IPS-15b (cell line): ENCODE data around the gene GNPDA1.

Experiments used
- H3K27me3 ChIP-seq: one replicate; pipeline ENCODE4 v1.6.1; 2013; ENCODE audit warnings: low read length; ENCODE audit not compliant: control insufficient read depth, insufficient read depth
- H3K36me3 ChIP-seq: one replicate; pipeline ENCODE4 v1.6.1; 2013; ENCODE audit warnings: low read length; ENCODE audit not compliant: control insufficient read depth, insufficient read depth
- H3K4me1 ChIP-seq: one replicate; pipeline ENCODE4 v1.6.1; 2013; ENCODE audit warnings: mild to moderate bottlenecking, low read length; ENCODE audit not compliant: control insufficient read depth, insufficient read depth
- H3K4me3 ChIP-seq: one replicate; pipeline ENCODE4 v1.5.1; 2013; ENCODE audit warnings: low read depth, low read length
- H3K9ac ChIP-seq: one replicate; pipeline ENCODE4 v1.6.1; 2013; ENCODE audit warnings: low read depth, mild to moderate bottlenecking, low read length
- H3K9me3 ChIP-seq: one replicate; pipeline ENCODE4 v1.6.1; 2013; ENCODE audit warnings: mild to moderate bottlenecking, low read length; ENCODE audit not compliant: control insufficient read depth, insufficient read depth

GNPDA1 gene

DNA sequence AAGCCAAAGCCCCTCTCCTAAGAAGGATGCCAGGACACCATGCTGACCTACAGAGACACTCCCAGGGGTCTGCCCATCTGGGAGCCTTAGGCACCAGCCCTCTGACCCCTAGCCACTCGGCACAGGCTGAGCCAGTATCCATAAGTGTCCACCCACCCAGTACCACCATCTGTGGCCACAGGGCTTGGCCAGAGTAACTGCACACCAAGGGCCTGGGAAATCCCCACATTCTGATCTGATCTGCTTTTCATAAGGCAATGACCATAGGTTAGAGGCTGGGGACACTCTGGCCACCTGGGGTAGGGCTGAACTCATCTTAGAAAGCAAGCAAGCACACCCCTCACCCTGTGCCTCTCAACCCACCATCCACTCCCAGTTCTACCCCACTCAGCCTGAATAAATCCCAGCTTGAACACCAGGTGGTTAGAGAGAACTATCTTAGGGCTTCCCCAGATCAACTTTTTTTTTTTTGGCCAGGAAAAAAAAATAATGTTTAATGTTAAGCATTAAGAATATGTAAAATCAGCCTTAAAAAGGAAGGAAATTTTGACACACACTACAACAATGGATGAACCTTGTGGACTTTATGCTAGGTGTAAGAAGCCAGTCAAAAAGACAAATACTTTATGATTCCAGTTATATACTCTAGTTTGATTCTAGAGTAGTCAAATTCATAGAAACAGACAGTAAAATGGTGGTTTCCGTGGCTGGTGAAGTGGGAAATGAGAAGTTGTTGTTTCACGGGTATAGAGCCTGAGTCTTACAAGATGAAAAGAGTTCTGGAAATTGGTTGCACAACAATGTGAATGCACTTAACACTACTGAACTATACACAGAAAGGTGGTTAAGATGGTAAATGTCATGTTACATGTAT is 6.2 kb downstream of the GNPDA1 start:
- Histone ChIP-seq H3K4me3 (no peak overlapping the region), H3K9ac (no peak overlapping the region), H3K27me3 (no peaks in the 10 kb centered on the region), H3K4me1 (no peaks in the 10 kb centered on the region), H3K36me3 (peaks cover 23% of the 10 kb centered on the region), H3K9me3 (no peaks in the 10 kb centered on the region)

DNA sequence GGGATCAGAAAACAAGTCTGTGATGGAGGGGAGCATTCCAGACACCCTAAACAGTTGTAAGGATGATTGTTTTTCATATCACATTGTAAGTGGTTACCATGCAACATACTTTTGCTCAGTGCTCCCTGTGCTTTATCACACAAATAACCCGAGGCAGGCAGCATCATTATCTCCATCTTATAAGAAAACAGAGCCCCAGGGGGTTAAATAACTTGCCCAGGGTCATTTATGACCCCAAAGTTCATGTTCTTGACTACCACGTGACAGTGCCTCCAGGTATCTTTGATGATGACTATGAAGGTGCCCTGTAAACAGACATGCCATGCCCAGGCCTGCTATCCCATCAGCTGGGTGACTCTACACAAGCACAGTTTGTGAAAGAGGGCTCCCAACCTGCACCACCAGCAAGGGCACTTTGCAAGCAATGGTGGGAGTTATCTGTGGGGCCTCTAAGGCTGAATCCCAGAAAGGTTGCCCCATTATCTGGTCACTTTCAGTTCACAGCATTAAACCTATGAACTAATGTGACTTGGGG is 9.5 kb downstream of the GNPDA1 start:
- H3K4me3 ChIP-seq, result no peak overlapping the region
- no peaks in the 10 kb centered on the region for H3K27me3 ChIP-seq
- no peak overlapping the region for H3K9ac ChIP-seq
- peaks cover 26% of the 10 kb centered on the region for H3K36me3 ChIP-seq
- H3K4me1 ChIP-seq, result no peaks in the 10 kb centered on the region
- H3K9me3 ChIP-seq, result no peaks in the 10 kb centered on the region

DNA sequence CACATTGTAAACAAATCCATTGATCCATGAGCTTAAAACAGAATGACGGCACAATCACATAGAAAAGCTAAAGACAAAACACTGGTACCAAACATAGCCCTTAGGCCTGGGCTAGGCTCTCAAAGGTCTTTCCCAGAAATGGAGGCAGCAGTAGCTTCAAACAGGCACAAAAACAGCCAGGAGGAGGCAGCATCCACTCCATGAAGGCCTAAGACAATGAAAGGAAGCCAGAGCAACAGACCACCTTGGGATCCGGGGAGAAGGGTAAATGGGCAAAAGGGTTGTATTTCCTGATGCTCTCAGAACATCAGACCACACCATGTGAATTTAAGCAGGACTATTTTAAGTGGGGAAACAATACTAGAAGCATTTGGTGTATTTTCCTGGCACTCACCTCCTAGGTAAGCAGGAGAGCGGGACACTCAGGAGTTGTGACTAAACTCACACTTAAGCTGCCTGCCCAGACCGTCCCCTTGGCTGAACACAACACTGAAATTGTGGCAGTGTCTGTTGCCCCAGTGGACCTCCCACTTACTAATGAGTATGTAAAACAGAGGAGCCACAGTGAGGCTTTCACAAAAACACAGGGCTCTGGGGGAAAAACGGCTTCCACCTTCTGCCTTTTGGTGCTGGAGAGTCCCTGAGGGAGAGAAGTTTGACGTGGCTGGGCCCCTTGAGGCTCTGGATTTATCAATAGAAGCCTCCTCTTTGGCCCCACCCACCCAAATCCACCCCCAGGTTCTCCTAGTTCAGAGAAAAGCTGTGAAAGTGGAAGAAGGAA is 11.9 kb downstream of the GNPDA1 start:
- Histone ChIP-seq H3K27me3 (no peaks in the 10 kb centered on the region), H3K9ac (no peak overlapping the region), H3K4me1 (no peaks in the 10 kb centered on the region), H3K9me3 (no peaks in the 10 kb centered on the region), H3K4me3 (no peak overlapping the region), H3K36me3 (peaks cover 29% of the 10 kb centered on the region)

DNA sequence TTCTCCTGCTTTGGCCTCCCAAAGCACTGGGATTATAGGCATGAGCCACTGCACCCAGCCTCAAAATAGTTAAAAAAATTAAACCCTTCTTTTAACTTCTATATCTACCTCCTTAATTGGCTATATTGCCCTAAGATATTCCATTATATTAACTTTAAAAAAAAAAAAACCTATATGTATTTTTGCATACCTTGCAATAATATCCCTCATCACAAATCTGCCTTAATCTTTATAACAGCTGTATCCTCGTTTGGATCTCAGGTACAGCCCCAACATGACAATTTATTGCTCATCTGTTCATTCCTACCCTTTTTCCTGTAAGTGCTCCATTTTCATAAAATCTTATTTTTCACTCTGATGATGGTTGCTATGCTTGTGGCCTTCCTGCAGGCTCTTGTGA is 12.7 kb downstream of the GNPDA1 start:
- Histone ChIP-seq H3K27me3 (no peaks in the 10 kb centered on the region), H3K36me3 (peaks cover 28% of the 10 kb centered on the region), H3K4me3 (no peak overlapping the region), H3K9ac (no peak overlapping the region), H3K4me1 (no peaks in the 10 kb centered on the region), H3K9me3 (no peaks in the 10 kb centered on the region)

DNA sequence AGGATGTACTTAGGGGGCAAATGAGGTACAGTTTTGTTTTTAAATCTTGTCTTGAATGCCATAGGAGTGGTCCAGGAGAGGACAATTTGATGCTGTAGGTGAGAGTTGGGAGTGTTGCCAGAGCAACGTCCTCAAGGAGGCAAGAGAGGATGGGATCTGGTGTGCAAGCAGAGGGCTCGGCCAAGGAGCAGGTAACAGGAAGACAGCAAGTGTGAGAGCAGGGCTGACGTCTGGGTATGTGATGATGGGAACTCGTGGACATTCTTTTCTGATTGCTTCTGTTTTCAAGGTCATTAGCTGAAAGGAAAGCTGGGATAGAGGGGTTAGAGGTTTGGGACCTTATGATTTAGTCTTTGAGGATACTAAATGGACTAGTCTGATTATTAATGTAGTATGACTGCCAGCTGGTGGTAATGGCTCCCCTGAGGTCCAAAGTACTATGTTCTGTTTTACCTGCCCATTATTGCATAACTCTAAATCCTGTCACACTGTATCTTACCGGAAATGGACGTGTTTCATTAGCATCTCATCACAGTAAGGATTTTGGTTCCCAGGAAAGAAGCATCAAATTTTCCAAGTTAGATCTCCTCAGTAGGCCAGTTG is 15.4 kb downstream of the GNPDA1 start:
- no peaks in the 10 kb centered on the region for H3K27me3 ChIP-seq
- H3K9ac ChIP-seq, result no peak overlapping the region
- H3K36me3 ChIP-seq, result peaks cover 12% of the 10 kb centered on the region
- H3K4me3 ChIP-seq, result no peak overlapping the region
- H3K9me3 ChIP-seq, result no peaks in the 10 kb centered on the region
- H3K4me1 ChIP-seq, result no peaks in the 10 kb centered on the region

DNA sequence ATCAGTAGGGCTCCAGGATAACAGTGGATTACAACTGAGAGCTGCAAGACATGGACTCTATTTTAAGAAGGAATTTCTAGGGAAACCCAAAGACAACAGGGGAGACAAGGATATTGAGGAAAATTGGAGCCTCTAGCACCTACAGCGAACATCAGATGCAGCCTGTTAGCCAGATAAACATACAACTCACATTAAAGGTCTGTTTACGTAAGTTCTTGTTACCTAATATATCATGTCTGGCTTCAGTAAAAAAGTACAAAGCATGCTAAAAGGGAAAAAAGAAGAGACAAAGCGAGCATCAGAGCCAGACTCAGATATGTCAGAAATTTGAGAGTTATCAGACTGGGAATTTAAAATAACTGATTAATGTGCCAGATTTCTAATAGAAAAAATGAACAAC is 17.2 kb downstream of the GNPDA1 start:
- Histone ChIP-seq H3K9ac (no peak overlapping the region), H3K4me3 (no peak overlapping the region), H3K4me1 (no peaks in the 10 kb centered on the region), H3K9me3 (no peaks in the 10 kb centered on the region), H3K27me3 (no peaks in the 10 kb centered on the region), H3K36me3 (peaks cover 8% of the 10 kb centered on the region)

DNA sequence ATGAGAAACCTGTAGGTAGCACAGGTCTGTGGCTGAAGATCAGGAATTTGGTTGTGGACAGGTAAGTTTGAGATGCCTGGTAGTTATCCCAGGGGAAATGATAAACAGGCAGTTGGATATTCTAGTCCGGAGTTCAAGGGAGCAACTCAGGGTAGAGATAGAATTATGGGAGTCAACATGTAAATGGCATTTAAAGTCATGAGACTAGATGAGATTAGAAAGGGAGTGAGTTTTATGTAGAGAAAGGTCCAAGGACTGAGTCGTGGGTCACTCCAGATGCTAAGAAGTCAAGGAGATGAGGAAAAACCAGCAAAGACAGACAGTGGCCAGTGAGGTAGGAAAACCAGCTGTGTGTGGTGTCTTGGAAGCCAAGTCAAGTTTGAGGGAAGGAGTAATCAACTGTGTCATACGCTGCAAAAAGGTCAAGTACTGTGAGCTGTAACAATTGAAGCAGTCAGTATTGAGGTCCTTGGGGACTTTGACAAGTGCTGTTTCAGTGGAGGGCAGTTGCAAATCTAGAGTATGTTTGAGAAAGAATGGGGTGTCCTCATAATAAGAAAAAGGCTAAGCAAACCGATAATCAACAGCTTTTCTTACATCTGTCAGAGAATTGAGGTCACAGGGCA is 18.2 kb downstream of the GNPDA1 start:
- no peaks in the 10 kb centered on the region for H3K27me3 ChIP-seq
- H3K9me3 ChIP-seq, result no peaks in the 10 kb centered on the region
- no peaks in the 10 kb centered on the region for H3K4me1 ChIP-seq
- H3K36me3 ChIP-seq, result peaks cover 6% of the 10 kb centered on the region
- H3K4me3 ChIP-seq, result no peak overlapping the region
- no peak overlapping the region for H3K9ac ChIP-seq

DNA sequence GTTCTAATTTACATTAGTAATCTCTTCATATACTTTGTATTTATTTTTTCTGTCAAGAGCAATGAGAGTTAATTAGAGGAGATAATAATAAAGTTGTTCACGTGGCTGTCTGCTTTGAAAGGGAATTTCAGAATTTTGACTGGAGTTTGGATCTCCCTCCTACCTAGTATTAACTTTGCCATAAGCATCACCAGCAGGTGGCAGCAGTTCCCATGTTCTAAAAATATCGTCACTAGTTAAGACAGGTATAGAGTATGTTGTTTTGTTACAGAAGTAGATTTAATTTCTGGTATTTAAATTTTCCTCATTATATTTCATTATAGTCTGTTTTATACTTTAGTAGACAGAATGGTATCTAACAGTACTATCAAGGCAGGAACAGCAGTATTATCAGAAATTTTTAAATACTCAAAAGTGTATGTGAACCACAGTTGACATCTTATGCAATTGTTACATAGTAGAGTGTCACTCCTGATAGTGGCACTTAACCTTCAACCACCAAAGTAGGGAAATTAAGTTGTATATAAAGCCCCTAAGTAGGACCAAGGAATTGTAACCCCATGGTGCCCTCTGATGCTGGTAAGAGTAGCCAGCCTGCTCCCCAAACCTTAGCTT is 20.4 kb downstream of the GNPDA1 start:
- Histone ChIP-seq H3K9me3 (no peaks in the 10 kb centered on the region), H3K36me3 (peaks cover 2% of the 10 kb centered on the region), H3K4me1 (no peaks in the 10 kb centered on the region), H3K4me3 (no peak overlapping the region), H3K27me3 (no peaks in the 10 kb centered on the region), H3K9ac (no peak overlapping the region)

DNA sequence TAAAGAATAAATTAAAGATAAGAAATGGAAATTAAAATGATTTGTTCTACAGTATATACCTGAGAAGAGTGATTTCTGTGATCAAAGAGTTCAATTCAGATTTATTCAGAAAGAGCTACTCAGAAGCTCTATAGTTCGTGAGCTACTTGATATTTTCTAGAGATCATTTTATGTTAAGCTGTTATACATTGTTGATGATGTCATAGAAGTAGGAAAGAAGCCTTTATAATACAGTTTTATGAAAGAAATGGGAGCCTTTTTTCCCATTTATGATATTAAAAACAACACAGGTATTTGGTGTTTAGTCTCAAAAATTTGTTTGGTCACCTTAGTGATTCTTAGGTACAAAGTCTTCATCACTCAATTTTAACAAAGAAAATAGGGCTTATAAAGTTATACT is 23.1 kb downstream of the GNPDA1 start:
- no peaks in the 10 kb centered on the region for H3K9me3 ChIP-seq
- peaks cover 5% of the 10 kb centered on the region for H3K36me3 ChIP-seq
- no peak overlapping the region for H3K4me3 ChIP-seq
- H3K27me3 ChIP-seq, result no peaks in the 10 kb centered on the region
- no peaks in the 10 kb centered on the region for H3K4me1 ChIP-seq
- no peak overlapping the region for H3K9ac ChIP-seq

DNA sequence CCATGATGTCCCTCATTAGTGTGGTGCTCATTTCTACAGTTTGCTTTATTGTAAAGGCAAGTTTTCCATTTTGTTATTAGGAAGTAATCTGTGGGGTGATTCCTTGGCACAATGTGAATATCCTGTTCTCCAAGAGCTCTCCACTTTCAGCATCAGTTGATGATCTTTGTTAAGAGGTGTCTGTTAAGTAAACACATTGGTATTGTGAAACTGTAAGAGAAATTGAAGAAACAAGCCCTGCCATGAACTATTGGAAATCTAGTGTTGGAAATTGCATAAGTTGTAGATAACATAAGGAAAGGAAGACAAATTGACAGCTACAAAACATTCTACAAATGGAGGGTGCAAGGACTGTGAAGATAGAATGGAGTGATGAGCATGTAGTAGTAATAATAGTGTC is 26.8 kb downstream of the GNPDA1 start:
- no peak overlapping the region for H3K4me3 ChIP-seq
- no peaks in the 10 kb centered on the region for H3K9me3 ChIP-seq
- no peaks in the 10 kb centered on the region for H3K27me3 ChIP-seq
- no peak overlapping the region for H3K9ac ChIP-seq
- H3K36me3 ChIP-seq, result peaks cover 5% of the 10 kb centered on the region
- H3K4me1 ChIP-seq, result no peaks in the 10 kb centered on the region

DNA sequence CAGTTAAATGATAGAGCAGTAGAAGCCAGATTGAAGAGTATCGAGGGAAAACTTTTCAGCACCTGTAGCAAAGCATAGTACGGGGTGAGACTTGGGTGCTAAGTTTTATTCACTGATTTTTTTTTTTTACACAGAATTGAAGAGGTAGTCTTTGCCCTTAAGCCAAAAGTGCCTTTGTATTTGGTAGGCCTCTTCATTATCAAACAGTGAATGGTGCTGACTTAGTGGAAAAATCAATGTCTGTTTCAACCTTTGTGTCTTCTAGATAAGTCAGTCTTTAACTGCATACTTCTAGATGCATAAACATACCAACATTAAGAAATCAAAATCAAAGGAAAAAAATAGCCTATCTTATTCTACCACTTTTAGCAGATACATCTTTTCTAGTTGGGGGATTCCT is 30.2 kb downstream of the GNPDA1 start:
- no peak overlapping the region for H3K9ac ChIP-seq
- no peaks in the 10 kb centered on the region for H3K27me3 ChIP-seq
- no peaks in the 10 kb centered on the region for H3K4me1 ChIP-seq
- peaks cover 10% of the 10 kb centered on the region for H3K36me3 ChIP-seq
- H3K9me3 ChIP-seq, result no peaks in the 10 kb centered on the region
- no peak overlapping the region for H3K4me3 ChIP-seq
